NOMO-1 treated with DMSO at 0.1 percent for 48 hours (cell line): ENCODE measurements around the gene MAPK8.
A peak's percentile ranks its signal among the peaks of the same experiment; 100 is the strongest.

Experiments used
- DNase-seq: peaks from one replicate; lab custom pipeline; 2025; ENCODE audit not compliant: unreplicated experiment; lab: John Stamatoyannopoulos, UW

Gene MAPK8

DNA sequence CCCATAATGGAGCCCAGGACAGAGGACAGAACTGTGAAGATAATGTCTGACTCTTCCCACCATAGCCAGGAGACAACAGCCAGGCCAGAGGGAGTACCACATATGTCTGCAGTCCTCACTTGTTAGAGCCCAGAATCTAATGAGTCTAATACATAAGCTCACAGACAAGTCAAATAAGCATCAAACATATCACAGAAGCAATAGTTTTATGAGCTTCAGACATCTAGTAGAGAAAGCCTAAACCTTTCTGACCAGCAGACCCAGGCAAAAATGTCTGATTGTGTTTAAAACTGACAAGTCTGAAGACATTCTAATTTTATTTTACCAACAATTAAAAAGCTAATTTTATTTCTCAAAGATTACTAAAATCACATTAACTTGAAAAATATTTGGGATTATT, 75.5 kb downstream of the MAPK8 start:
- no peak for DNase-seq

DNA sequence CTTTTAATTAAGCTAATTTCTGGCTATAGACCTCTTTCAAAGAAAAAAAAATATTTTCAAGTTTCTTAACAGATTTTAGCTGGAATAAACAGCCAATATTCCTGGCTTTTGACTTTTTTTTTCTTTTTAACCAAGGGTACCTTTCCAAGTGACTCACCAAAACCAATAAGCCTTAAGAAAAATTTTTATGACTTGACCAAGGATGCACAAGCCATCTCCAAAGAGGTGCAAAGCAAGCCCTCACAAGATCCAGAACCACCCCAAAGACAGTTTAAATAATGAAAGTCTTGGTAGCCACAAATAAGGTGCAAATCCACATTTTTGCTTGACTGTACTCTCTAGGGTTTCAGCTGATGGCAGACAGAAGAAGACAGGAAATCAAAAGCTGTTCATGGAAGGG, 76.5 kb downstream of the MAPK8 start:
- no peak for DNase-seq

DNA sequence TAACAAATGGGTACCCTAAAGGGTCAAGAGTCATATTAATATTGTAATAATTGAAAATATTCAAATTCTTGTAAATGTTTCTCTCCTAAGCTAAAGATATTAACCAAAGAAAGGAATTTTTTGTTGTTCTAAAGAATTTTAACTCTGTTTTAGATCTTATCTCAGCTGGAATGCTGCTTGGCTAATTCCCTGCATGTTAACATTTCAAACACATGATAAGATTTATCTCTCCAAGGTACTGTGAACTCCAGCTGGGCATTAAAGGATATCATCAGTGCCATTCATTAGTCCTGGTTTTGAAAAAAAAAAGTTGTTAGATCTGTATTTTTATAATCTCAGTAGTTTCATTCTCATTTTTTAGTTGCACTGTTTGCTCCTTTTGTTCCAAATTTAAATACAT, 76.9 kb downstream of the MAPK8 start:
- DNase-seq, result no peak

DNA sequence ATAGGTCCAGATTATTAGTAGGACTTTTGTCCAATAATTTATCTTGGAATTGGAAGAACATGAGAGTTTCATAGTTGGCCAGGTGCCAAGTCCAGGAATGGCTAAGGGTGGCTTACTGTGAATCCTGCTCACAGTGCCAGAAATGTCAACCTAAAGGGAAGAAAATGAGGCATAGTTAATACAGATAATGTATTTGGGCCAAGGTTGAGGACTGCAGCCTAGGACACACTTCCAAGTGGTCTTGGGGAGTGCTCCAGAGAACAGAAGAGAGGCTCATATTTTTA, 78.2 kb downstream of the MAPK8 start:
- DNase-seq, result no peak

DNA sequence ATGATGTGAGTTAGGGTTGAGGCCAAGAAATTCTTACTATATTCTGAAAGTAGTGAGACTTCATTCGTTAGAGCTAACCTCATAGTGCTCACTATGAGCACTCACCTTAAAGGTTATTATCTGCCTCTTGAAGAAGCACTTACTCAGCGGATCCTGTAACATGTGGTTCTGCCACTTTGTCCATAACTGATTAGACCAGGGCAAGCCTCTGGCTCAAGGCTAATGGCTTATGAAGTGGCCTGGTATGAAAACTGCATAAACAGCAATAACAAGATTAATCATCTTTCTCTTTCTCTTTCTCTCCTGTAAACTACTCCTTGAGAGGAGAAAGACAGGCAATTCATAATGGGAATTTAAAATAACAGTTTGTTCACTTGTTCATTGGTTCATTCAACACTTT, 82.8 kb downstream of the MAPK8 start:
- no peak for DNase-seq

DNA sequence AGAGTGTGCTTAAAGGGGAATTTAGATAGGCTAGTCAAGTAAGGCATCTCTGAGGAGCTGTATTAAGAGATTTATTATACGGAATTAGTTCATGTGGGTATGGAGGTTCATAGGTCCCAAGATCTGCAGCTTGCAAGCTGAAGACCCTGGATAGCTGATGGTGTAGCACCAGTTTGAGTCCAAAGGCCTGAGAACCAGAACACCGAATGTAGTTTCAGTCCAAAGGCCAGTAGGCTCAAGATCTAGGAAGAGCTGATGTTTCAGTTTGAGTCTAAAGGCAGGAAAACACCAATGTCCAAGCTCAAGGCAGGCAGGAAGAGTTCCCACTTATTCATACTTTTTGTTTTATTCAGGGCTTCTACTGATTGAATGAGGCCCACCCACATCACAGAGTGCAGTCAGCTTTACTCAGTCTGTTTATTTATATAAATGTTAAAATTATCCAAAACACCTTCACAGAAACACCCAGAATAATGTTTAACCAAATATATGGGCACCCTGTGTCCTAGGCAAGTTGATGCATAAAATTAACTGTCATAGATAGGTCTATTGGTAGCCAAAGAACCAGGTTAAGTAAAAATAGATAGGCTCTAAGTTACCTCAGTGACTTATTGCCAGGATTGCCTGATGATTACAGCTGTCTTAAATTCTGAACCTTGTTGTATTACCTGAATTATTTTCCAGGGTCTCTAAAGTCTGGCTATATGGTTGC, 83.5 kb downstream of the MAPK8 start:
- DNase-seq, result no peak

DNA sequence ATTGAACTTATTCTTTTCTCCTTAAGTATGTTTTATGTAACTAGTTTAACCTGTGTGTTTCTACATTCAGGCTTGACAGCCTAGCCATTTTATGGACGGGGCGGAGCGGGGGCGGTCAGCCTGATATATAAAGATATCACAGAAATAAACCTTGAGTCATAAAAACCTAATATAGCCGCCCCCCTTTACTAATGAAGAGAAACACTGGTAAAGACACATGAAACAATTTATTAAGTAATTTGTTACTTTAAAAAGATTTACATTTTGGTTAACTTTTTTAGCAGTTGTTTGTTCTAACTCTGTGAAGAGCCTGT, 84.0 kb downstream of the MAPK8 start:
- DNase-seq, result no peak

DNA sequence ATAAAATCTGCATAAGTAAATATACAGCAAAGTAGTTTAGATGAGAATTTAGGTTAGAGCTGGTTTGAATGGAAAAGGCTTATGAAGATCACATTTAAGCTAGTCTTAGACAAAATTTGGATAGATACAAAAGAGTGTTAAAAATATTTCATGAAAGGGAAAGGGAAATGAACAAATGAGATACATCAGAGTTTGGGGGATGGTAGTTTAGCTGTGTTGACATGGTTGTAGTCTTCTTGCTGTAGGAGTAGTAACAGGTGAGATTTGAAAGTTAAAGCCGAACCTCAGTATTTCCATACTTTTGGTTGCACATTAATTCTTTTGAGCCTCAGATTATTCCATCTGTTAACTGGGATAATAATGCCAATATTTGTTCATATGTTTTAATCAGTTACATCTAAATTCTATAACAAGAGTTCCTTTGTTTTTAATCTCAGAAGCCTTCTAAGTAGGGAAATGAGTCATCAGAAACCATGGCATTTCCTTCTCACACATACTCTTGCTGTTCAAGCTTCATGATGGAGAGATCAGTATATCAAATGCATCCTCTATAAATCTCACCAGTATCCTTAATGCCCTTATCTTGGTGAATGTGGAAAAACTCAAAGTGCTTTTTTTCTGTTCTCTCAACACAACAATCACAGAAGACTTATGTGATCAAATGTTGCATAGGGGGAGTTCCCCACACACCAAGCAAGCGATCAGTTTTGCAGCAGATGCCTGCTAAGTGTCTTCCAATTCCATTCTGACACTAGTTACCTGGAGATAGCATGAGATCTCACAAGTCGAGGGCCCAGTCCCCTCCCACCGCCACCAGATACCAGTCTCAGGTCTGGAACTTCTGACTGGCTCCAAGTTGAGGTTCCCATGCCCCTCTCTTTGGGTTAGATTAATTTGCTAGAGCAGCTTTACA, 84.7 kb downstream of the MAPK8 start:
- no peak for DNase-seq

DNA sequence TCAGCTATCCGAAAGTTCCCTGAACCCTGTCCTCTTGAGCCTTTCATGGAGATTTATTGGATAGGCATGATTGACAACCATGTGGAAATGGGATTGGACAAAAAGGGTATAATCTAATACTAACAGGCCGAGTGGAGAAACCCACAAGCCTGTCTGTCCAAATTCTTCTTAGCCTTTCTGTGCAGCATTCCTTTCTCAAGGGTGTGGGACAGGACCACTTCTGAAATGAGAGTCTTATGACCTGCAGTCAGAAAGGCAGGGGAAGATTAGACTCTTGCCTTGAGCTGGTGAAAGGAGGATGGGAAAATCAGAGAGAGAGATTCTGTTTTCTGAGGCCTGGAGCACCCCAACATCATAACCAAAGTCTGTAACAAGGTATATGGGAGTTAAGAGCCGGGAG, 85.5 kb downstream of the MAPK8 start:
- no peak for DNase-seq

DNA sequence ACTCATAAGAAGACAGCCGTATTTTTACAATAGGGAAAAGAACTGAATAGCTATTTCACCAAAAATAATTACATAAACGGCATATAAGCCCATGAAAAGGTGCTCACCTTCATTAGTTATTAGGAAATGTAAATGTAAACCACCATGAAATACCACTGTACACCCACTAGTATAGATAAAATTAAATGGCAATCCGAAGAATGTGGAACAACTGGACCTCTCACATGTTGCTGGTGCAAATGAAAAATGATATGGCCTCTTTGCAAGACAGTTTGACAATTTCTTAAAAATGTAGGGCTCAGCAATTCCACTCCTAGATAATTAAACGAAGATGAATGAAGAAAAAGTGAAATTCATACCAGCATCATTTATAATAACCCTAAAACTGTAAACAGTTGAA, 91.8 kb downstream of the MAPK8 start:
- DNase-seq, result no peak

DNA sequence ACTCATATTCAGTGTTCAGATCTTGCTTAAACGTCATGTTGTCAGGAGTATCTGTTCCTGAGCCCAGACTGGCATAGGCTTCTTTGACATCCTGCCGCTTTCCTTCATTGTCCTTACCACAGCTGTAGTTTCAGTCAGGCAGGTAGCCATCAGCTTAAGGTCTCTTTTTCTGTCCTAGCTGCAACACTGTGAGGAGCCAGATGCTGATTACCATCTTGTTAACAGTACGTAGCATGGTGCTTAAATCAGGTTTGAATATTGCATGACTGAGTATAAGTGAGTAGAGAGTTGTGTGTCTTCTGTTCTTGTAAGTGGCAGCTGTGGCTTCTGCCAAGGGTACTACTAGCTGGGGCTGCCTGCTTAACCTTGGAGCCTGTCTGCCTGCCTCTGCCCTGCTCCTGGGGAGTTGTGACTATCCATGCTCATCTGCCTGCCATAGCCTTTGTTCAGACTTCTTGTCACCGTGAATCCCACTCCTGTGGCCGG, 92.6 kb downstream of the MAPK8 start:
- DNase-seq, result no peak

DNA sequence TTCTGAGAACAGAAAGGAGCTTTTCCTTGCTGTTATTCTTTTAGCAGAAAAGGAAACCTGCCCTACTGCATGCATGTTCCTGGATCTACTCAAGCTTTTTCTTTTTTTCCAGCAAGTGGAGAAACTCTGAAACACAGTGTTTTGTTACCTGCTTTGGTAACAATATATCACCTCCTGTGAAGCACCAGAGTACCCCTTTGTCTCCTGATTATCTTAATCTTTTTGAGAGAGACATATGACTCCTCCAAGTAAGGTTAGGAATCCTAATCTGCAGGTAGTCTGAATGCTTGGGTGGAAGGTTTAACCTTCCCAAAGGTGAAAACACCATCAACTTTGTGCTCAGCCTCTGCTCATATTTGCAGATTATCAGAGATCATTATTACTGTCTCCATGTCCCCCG, 93.1 kb downstream of the MAPK8 start:
- DNase-seq, result no peak

DNA sequence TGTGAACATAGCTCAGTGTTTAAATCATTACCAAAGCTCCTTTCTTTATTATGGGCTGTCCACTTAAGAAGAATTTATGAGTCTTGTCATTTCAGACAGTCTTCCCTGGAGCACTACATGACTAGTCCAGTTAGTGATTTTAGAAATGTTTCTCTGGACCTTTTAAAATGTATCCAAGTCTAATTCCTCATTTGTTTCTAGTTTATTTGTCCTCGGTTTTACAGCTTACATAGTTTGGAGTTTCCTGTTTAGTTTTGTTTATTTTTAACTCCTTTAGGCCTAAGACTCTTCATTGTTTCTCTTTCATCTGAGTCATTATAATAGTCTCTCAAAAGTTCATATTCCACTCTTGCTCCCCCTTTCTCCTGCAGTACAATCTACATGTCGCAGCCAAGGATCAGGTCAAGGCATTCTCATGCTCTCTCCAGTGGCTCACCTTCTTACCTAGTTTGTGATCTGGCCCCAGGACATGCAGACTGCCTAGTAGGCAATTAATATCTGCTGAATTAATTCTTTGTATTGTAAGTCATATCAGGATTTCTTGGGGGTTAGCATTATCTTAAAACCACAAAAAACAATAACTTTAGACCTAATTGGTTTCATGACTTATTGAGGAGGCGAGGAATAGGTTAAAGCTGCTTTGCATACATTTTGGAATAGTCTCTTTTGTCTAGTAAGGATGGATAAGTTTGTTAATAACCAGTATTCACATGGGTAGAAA, 93.8 kb downstream of the MAPK8 start:
- DNase-seq, result no peak

DNA sequence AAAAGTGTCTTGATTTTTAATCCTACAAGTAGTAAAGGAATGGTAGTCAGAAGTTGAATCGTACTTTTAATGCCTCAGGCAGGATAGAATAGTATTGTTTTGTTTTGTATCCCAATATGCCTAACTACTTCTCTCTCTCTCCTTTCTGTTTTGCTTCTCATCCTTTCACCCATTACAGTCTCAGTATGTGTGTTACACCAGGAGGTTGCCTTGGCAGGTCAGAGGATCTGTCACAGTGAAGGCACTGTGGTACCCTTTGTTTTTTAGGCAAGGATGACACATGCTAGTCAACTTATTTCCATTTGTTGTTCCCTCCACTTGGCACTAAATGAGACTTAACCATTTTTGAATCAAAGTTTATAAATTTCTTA, 94.4 kb downstream of the MAPK8 start:
- no peak for DNase-seq

DNA sequence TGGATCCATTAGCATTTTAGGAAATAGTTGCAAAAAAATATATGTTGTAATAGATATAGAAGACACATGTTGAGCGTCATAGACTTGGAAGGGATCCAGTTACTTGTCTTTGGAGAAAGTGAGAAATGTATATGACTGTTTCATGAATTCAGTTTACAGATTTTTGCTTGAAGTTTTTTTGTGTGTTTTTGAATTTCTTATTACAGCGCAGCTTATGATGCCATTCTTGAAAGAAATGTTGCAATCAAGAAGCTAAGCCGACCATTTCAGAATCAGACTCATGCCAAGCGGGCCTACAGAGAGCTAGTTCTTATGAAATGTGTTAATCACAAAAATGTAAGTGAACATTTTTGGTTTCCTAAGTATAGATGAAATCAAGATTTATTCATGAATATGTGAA, 98.2 kb downstream of the MAPK8 start:
- peak; percentile 51 for DNase-seq

DNA sequence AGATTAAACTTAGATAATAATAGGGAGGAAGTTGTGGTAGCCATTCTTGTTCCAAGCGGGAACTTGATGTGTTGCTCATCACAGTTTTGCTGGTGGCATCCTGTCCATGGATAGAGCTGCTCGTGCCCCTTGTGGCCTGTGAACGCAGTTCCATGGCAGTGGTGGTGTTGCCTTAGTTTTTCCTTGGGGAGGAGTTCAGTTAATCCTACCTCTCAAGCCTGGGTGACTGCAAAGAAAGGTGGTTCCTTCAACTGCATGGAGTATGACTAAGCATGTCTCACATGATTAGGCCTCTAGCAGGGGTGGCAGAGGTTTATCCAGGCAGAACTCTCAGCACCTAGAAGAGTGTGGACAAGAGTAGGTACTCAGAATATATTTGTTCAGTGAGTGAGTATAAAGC, 99.7 kb downstream of the MAPK8 start:
- no peak for DNase-seq

DNA sequence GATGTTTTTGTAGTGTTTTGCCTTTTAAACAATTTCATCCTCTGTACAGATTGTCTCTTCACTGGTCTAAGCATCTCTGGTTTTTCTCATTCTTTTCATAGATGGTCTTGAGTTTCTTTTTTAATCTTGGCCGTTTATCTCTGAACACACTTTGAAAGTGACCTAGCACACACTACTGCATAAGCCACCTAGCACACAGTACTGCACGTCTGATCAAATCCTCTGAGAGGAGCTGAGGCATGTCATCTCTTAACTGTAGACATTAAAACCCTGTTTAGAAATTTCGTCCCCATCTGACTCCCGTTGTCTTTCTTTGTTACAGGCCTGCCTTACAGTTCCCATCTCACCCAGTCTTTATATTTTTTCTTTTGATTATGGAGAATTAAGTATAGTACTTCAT, 100.2 kb downstream of the MAPK8 start:
- DNase-seq, result no peak

DNA sequence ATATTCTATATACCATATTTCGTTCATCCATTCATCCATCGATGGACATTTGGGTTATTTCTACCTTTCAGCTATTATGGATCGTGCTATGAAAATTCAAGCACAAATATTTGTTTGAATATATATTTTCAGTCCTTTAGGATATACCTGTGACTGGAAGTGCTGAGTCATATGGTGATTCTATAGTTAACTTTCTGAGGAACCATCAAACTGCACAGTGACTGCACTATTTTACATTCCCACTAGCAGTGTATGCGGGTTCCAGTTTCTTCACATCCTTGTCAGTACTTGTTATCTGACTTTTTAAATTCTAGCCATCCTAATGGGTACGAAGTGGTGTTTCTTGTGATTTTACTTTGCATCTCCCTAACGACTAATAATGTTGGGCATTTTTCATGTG, 104.0 kb downstream of the MAPK8 start:
- DNase-seq, result no peak

DNA sequence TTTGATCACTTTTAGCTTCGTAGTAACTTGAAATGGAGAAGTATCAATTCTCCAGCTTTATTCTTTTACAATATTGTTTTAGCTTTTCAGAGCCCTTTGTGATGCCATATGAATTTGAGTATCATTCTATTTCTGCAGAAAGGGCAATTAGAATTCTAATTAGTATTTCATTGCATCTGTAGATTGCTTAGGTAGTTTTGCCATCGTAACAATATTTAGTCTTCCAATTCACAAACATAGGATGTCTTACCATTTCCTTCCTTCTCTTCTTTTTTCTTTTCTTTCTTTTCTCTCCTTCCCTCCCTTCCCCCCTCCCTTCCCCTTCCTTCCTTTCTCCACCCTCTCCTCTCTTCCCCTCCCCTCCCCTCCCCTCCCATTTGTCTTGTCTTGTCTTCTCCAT, 105.0 kb downstream of the MAPK8 start:
- DNase-seq, result no peak

DNA sequence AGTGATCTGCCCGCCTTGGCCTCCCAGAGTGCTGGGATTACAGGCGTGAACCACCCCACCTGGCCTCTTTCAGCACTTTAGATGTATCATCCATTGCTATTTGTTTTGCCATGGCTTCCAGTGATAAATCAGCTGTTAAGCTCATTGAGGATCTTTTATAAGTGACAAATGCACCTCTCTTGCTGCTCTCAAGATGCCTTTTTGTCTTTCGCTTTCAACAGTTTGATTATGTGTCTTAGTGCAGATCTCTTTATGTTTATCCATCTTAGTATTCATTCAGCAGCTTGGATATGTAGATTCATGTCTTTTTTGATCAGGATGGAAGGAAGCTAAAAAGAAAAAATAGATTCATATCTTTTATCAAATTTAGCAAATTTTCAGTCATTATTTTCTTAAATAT, 105.6 kb downstream of the MAPK8 start:
- DNase-seq, result no peak

DNA sequence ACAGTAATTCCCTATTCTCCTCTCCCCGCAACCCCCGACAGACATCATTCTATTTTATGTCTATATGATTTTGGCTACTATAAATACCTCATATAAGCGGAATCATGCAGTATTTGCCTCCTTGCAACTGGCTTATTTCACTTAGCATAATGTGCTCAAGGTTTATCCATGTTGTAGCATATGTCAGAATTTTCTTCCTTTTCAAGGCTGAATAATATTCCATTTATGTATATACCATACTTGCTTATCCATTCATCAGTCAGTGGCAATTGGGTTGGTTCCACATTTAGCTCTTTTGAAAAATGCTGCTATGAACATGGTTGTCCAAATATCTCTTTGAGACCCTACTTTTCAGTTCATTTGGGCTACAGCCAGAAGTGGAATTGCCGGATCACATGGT, 106.5 kb downstream of the MAPK8 start:
- DNase-seq, result no peak

DNA sequence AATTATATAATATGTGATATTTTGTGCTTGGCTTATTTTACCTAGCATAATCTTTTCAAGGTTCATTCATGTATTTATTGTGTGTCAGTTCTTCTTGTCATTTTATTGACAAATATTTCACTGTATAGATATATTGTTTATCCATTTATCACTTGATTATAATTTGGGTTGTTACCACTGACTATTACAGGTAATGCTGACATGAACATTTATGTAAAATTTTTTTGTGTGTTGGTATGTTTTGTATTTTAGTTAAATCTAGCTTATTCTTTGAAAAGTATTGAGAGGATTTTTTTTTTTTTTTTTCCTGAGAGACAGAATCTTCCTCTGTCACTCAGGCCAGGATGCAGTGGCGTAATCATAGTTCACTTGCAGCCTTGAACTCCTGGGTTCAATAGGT, 107.7 kb downstream of the MAPK8 start:
- no peak for DNase-seq
